NCI-H146 treated with DMSO at 0.1 percent for 48 hours (cell line): ENCODE results near the gene CASP6.
A peak's percentile ranks its signal among the peaks of the same experiment; 100 is the strongest.

ENCODE experiments used
- DNase-seq: peaks from one replicate; lab custom pipeline; 2025; ENCODE audit not compliant: unreplicated experiment; lab: John Stamatoyannopoulos, UW

Gene CASP6

GRCh38 chr4:109702950-109703663, at the start of gene CASP6:
TSS of gene CASP6 (minus strand) at chr4:109703445. CDS start at chr4:109703395, 50 bp downstream.
- DNase-seq: peak; percentile 83

- DNase-seq: no peak
Observed at GRCh38 chr4:109752525-109752924, 49.3 kb upstream of the CASP6 start.

- DNase-seq: no peak
Observed at GRCh38 chr4:109751852-109752251, 48.6 kb upstream of the CASP6 start.

GRCh38 chr4:109750652-109751244, 47.5 kb upstream of the CASP6 start:
- no peak for DNase-seq

GRCh38 chr4:109749388-109750082, 46.3 kb upstream of the CASP6 start:
- no peak for DNase-seq

GRCh38 chr4:109748114-109748513, 44.9 kb upstream of the CASP6 start:
- DNase-seq: no peak

- DNase-seq: no peak
Observed at GRCh38 chr4:109746728-109747127, 43.5 kb upstream of the CASP6 start.

- no peak for DNase-seq
Observed at GRCh38 chr4:109745830-109746229, 42.6 kb upstream of the CASP6 start.

GRCh38 chr4:109739547-109739946, 36.3 kb upstream of the CASP6 start:
- DNase-seq: no peak

- no peak for DNase-seq
Observed at GRCh38 chr4:109738104-109738872, 35.0 kb upstream of the CASP6 start.

GRCh38 chr4:109735566-109736365, 32.5 kb upstream of the CASP6 start:
- no peak for DNase-seq

- DNase-seq: no peak
Observed at GRCh38 chr4:109733728-109734127, 30.5 kb upstream of the CASP6 start.

- DNase-seq: no peak
Observed at GRCh38 chr4:109730619-109731545, 27.6 kb upstream of the CASP6 start.

GRCh38 chr4:109729718-109730618, 26.7 kb upstream of the CASP6 start, which contains the start of gene PLA2G12A:
TSS of gene PLA2G12A (minus strand) at chr4:109730070. CDS start at chr4:109729809, 261 bp downstream.
- DNase-seq: peak; percentile 49

- DNase-seq: no peak
Observed at GRCh38 chr4:109729117-109729717, 26.0 kb upstream of the CASP6 start.

GRCh38 chr4:109728385-109728784, 25.1 kb upstream of the CASP6 start:
- no peak for DNase-seq

- DNase-seq: no peak
Observed at GRCh38 chr4:109723110-109723509, 19.9 kb upstream of the CASP6 start.

- no peak for DNase-seq
Observed at GRCh38 chr4:109722357-109722756, 19.1 kb upstream of the CASP6 start.
